A673 (cell line): ENCODE results near the gene ZBTB12.

Experiments used
- EZH2 ChIP-seq: fragments of 200-600 bp; sonication (generic); IDR thresholded peaks from 2 replicates; pipeline ENCODE4 v1.6.1; 2017; ENCODE audit warnings: borderline replicate concordance, low read depth, mild to moderate bottlenecking, mixed read lengths, antibody characterized with exemption, low read length; ENCODE audit not compliant: poor library complexity, severe bottlenecking
- TF ChIP-seq, protein P1 (sequence below): fragments of 300-800, 200-600 bp; sonication (generic); conservative IDR thresholded peaks from 2 replicates; pipeline ENCODE4 v1.5.1; 2017; ENCODE audit warnings: low read depth, mild to moderate bottlenecking, antibody characterized with exemption, low read length, moderate library complexity, mixed read lengths

DNA sequence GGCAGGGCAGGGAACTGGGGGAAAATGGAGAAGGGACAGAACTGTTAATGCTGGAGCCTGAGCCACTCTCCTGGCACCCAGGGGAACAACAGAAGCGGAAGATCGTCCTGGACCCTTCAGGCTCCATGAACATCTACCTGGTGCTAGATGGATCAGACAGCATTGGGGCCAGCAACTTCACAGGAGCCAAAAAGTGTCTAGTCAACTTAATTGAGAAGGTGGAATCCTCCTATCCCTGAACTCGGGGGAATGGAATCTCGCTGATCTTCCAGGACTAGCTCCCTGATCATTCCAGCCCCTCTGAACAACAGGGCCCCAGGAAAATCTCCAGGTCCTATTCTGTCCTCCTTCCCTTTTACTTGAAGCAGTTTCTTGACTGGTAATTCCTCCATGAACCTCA lies 46.0 kb upstream of the ZBTB12 start:
- TF ChIP-seq, protein P1, sequence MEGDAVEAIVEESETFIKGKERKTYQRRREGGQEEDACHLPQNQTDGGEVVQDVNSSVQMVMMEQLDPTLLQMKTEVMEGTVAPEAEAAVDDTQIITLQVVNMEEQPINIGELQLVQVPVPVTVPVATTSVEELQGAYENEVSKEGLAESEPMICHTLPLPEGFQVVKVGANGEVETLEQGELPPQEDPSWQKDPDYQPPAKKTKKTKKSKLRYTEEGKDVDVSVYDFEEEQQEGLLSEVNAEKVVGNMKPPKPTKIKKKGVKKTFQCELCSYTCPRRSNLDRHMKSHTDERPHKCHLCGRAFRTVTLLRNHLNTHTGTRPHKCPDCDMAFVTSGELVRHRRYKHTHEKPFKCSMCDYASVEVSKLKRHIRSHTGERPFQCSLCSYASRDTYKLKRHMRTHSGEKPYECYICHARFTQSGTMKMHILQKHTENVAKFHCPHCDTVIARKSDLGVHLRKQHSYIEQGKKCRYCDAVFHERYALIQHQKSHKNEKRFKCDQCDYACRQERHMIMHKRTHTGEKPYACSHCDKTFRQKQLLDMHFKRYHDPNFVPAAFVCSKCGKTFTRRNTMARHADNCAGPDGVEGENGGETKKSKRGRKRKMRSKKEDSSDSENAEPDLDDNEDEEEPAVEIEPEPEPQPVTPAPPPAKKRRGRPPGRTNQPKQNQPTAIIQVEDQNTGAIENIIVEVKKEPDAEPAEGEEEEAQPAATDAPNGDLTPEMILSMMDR: no peak
- TF ChIP-seq EZH2: no peak
